Measurements from ENCODE around the gene ATCAY.

Gene ATCAY

GRCh38 chr19:3975637-3976087 lies 95.2 kb downstream of the ATCAY start:
- no peak for DNase-seq

GRCh38 chr19:3976495-3977241 lies 96.2 kb downstream of the ATCAY start:
- no peak for DNase-seq

Data from NCI-H1105 (cell line).